ENCODE results near the gene MEF2D.

The MEF2D gene

DNA sequence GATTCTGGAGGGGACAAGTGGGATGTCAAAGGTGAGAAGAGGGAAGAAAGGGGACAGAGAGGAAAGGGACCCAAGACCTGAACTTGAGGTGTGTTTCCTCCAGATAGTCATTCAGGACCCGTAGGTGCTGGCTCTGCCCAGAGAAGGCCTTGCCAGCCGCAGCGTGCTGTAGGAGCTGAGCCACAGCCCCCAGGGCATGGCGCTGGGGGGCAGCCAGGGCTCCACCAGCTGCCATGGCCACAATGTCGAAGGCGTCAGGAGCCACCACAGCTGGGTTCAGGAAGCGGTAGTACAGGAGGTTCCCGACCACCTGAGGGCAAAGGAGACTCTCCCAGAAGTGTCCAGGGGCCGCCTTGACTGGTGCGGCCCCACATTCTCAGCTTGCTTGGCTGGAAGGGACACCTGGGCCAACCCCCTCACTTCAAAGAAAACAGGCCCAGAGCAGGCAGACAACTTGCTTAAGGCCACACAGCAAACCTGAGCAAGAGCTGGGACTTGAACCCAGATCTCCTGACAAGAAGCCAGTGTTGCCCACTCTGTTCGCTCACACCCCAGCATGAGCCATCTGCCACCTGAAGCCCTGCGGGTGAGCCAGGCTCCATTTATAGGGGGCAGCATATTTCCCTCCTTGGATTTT lies 34.0 kb upstream of the MEF2D start:
- no peak for DNase-seq (ENCODE audit: low spot score)
- in situ Hi-C loops (cut with MboI; ENCODE audit: low sequenced_read_pairs, unreplicated experiment): no loop called here
- TF ChIP-seq, protein P1, sequence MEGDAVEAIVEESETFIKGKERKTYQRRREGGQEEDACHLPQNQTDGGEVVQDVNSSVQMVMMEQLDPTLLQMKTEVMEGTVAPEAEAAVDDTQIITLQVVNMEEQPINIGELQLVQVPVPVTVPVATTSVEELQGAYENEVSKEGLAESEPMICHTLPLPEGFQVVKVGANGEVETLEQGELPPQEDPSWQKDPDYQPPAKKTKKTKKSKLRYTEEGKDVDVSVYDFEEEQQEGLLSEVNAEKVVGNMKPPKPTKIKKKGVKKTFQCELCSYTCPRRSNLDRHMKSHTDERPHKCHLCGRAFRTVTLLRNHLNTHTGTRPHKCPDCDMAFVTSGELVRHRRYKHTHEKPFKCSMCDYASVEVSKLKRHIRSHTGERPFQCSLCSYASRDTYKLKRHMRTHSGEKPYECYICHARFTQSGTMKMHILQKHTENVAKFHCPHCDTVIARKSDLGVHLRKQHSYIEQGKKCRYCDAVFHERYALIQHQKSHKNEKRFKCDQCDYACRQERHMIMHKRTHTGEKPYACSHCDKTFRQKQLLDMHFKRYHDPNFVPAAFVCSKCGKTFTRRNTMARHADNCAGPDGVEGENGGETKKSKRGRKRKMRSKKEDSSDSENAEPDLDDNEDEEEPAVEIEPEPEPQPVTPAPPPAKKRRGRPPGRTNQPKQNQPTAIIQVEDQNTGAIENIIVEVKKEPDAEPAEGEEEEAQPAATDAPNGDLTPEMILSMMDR (IDR thresholded peaks at IDR 0.05; ENCODE audit: borderline replicate concordance, control extremely low read depth, extremely low read depth, insufficient read depth, missing control alignments): no peak

DNA sequence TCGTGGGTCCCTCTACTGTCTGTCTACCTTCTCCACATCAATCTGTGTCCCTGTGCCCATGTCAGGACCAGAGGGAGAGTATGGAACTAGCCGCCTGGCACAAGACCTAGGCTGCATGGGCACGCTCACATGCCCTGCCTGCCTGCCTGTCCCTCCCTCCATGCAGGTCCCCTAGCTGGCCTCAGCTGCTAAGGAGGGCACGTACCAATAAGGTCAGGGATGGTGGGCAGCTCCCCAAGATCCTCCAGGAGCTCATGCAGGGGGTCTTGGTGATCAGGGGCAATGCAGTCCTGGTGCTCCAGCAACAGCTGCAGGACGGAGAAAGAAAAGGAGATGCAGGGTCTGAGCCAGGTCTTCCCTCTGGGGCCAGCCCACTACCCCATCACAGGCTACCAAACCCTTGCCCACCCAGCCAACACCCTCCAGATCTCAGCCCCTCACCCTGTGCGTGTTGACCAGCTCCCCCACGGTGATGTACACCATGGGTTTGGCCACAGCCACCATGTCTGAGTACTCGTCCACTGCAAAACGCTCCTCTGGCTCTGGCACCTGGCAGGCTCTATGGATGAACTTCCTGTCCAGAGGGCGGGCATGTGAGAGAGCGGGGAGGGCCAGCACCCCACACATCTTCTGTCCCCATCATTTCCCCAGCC lies 33.1 kb upstream of the MEF2D start:
- DNase-seq (ENCODE audit: low spot score): no peak
- TF ChIP-seq, protein P1 (IDR thresholded peaks at IDR 0.05; ENCODE audit: borderline replicate concordance, control extremely low read depth, extremely low read depth, insufficient read depth, missing control alignments): no peak
- in situ Hi-C loops (cut with MboI; ENCODE audit: low sequenced_read_pairs, unreplicated experiment): no loop called here

DNA sequence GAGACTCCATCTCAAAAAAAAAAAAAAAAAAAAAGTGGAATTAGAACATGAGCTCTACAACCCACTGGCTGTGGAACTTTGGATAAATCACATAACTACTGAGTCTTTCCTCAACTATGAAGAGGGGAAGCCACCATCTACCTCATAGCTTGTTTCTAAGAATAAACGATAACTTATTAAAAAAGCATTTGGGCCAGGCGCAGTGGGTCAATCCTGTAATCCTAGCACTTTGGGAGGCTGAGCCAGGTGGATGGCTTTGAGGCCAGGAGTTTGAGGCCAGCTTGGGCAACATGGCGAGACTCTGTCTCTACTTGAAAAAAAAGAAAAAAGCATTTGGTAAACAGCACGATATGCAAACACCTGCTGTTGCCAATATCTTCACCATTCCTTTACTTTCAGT lies 31.8 kb upstream of the MEF2D start:
- TF ChIP-seq, protein P1 (IDR thresholded peaks at IDR 0.05; ENCODE audit: borderline replicate concordance, control extremely low read depth, extremely low read depth, insufficient read depth, missing control alignments): no peak
- in situ Hi-C loops (cut with MboI; ENCODE audit: low sequenced_read_pairs, unreplicated experiment): no loop called here
- no peak for DNase-seq (ENCODE audit: low spot score)

DNA sequence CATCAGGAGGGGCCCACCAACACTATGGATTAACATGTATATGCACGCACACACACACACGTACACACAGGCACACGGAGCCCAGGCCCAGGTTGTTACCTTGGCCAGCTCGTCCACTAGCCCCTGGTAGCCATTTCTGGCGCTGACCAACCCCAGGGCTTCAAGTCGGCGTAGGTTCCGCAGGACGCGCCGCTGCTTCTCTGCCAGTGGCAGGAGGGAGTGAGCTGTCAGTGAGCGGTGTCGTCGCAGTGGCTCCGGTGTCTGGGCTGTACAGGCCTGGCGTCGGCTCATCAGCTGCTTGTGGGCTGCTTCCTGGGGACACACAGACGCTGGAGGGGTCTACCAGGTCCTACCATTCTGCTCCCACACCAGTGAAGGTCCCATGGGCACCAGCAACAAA lies 29.4 kb upstream of the MEF2D start:
- DNase-seq (ENCODE audit: low spot score): no peak
- TF ChIP-seq, protein P1 (IDR thresholded peaks at IDR 0.05; ENCODE audit: borderline replicate concordance, control extremely low read depth, extremely low read depth, insufficient read depth, missing control alignments): no peak
- in situ Hi-C loops (cut with MboI; ENCODE audit: low sequenced_read_pairs, unreplicated experiment): no loop called here

DNA sequence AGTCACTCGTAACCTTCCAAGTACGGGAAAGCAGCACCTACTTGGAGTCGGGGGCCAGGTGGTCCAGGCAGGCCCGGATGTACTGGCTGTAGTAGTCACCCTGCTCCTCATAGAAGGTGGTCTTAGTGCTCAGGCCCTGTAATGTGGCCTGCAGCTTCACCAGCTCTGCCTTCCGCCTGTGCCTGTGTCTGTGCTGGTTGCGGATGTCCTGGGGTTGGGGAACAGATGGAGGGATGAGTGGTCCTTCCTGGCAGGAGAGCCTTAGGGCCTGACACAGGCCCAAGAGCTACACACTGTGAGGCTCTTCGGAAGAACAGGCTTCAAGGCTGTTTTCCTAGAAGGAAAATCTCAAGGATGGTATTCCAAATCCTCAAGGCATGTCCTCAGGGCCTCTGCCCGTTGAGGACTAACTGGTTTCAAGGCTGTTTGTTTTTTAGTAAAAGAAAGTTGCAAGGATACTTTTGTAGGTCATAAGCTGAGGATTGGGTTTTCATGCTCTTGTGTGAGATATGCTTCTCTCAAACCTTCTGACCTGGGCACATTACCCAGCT lies 28.4 kb upstream of the MEF2D start:
- no peak for DNase-seq (ENCODE audit: low spot score)
- in situ Hi-C loops (cut with MboI; ENCODE audit: low sequenced_read_pairs, unreplicated experiment): no loop called here
- TF ChIP-seq, protein P1 (IDR thresholded peaks at IDR 0.05; ENCODE audit: borderline replicate concordance, control extremely low read depth, extremely low read depth, insufficient read depth, missing control alignments): no peak

DNA sequence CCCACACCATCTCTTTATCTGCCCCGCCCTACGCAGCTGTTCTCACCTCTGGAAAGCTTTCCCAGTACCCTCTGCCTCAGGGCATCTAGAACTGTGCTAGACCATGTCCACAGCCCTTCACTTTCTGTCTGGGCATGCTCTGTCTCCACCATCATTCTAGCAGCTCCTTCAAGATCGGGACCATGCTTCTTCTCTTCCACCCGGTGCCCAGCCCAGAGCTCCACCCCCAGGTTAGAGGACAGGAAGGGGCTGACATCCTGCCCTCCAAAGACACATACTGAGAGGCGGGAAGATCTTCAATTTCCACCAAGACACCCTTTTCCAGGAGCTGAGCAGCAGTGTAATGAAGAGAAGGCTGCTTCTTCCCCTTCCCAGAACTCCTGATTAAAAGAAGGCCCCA lies 27.7 kb upstream of the MEF2D start:
- TF ChIP-seq, protein P1 (IDR thresholded peaks at IDR 0.05; ENCODE audit: borderline replicate concordance, control extremely low read depth, extremely low read depth, insufficient read depth, missing control alignments): no peak
- in situ Hi-C loops (cut with MboI; ENCODE audit: low sequenced_read_pairs, unreplicated experiment): no loop called here

More for the DNA sequence above, 27.7 kb upstream of the MEF2D start:
- no peak for DNase-seq (ENCODE audit: low spot score)

Data from GM13976 (cell line).